Fibroblast of skin of abdomen (primary cell): ENCODE measurements around the gene GREB1.

ENCODE experiments used
- DNase-seq: peaks from one replicate; pipeline ENCODE4 v3.0.0-alpha.2; 2013

GREB1 gene

DNA sequence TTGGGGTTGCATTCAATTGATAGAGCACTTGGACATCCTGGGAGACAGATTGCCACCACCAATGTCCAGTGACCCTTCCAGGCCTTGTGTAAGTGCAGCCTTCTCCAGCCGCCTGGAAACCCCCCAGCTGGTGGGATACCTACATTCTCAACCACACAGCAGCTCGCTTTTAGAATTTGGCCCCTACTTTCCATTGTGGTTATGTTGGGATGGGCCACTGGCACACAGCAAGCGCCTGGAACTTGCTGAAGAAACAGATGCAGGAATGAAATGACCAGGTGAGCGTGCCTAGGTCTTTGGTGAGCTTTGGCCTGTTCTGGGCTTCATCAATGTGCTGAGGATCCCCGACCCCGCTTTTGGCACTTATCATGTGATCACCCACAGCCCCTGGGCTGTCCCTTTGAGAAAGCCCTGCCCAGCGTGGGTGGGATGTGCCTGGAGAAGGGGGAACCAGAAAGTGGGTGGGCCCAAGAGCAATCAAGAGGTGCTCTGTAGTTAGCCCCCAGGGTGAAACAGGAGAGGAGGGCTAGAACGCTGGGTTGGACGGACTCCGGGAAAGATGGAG is 152.1 kb downstream of the GREB1 start:
- no peak for DNase-seq

DNA sequence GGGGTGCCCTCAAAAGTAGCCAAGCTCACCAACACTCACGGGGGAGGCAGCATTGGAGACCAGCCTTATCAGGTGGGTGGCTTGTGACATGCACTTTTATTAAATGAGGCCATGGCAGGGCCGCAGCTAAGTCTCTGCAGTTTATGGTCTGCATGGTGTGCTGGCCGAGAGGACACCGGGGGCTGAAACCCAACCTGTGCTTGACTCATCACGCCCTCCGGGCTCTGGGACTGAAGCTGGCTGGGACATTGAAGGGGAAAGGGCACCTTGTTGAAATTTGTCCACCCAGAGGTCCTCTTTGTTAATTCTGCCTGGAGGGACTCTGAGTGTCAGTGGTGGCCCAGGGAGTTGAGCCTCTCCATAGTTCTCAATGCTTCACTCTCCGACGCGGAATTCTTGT is 153.9 kb downstream of the GREB1 start:
- DNase-seq = no peak

DNA sequence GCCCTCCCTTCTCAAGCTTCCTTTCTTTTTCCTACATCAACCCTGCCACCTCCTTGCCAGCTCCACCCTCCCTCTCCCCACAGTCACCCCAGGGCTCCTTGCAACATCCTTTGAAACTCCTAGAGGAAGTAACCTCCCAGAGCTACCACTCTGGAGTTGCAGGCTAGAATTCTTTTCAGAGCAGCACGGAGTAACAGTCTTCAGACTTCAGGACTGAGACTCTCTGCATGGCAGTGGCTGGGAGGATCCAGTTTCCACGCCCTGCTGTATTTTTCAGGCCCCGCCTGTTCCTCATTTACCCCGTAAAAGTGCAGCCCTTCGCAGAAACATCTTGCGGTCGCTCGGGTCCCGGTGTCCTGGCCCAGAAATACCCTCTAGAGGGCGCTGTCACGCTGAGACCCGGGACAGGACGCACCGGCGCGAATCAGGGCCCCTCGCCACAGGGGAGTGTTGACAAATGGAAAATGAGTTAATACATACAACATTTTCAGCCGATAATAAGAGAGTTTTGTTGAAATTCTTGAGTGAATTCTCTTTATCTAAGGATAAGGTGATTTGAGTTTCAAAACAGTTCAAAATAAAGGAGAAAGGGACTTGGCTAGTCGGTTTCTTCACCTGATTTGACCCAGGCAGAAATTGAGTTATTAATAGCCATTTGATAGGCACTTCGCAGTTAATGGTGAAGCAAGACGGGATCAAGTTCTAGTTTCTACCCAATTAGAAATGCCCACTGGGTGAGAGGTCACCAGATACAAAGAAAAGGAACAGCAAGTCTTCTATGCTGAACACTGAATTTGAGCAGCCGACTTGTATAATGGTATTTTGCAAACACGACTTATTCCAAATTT is 154.6 kb downstream of the GREB1 start:
- peak; percentile 73 for DNase-seq

DNA sequence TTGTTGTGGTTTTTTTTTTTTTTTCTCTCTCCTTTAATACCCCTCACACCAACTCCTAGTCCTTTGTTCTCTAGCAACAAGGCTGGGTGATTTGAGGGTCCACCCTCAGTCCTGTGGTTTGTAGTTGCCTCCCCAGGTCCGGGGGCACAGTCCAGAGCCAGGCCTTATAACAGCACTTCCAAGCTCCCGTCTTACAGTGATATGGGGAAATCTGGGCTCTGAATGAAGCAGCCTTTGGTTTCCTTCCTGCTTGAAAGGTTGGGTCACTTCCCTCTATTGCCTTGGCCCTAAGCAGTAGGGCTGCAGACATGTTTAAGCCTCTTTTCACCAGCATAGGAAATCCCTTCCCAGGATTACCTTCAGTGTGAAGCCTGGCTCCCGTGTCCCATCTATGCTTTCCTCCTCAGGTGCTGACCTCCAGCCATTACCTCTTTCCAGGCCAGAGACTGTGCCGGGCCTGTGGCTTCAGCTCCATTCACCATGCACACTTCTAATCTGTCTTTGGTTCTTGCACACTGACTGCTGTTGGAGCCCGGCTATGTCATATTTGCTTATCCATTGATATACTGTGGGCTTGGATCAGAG is 157.3 kb downstream of the GREB1 start:
- DNase-seq = no peak
